Measurements from ENCODE around the gene MC5R.
"Not testable (repeated sequence)": the region's sequence is repeated elsewhere in the genome, so short reads cannot be mapped to it uniquely, and the experiment has no call there.

MC5R gene

DNA sequence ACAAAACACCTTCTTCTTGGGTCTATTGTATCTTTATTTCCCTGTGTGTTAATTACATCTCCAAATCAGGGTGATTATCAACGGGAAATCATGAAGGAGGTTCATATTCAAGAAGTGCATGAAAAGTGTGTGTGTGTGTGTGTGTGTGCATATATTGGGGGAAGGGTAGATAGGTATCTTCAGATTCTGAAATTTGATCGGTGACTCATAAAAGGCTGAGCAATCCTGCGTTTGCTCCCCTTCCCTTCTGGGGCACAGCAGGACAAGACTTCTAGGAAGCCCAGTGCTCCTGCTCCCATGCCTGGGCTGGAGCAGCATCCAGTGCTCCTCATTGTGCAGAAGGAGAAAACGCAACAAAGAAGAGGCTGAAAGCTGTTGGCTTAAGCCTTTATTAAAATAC is 25.8 kb downstream of the MC5R start:
- DNase-seq (ENCODE audit: low read depth in 2 of 2) = no peak

DNA sequence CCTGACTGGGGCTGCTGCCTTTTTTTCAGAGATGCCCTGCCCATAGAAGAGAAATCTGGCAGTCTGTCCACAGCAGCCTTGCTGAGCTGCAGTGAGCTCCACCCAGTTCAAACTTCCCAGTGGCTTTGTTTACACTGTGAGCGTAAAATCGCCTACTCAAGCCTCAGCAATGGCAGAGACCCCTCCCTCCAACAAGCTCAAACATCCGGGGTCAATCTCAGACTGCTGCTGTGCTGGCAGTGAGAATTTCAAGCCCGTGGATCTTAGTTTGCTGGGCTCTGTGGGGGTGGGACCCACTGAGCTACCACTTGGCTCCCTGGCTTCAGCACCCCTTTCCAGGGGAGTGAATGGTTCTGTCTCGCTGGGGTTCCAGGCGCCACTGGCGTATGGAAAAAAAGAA is 38.9 kb downstream of the MC5R start:
- DNase-seq (ENCODE audit: low read depth in 2 of 2) = not testable (repeated sequence)

DNA sequence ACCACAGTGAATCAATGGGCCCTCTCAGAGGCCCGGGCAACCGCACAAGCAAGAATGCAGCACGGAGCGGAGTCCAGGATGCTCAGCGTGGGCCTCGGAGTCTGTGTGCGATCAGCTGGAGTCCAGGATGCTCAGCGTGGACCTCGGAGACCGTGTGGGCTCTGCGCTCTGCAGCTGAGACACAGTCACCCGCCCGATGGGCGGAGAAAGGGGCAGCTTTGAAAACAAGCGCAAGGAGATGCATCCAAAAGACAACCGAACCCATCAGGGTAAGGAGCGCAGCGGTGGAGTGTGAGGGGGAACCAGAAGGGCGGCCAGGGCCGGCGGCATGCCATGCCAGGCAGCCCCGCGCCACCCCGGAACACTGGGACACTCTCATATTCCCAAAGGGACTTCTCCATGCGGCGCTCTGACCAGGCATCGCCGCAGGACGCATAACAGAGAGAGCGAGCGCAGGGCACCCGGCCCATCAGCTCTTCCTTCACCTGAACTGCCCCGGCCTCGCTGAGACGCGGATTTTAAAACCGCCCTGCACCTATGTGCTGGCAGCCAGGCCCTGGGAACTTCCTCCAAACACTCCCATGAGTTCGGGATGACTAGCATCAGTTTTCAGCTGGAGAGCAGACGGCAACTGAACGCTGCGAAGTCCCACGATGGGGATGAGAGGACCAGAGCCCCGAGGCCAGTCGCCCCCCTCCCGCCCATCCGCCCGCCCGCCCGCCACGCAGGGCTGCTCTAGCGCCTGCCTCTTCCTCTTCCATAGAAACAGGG is 44.7 kb downstream of the MC5R start:
- no peak for DNase-seq (ENCODE audit: low read depth in 2 of 2)

DNA sequence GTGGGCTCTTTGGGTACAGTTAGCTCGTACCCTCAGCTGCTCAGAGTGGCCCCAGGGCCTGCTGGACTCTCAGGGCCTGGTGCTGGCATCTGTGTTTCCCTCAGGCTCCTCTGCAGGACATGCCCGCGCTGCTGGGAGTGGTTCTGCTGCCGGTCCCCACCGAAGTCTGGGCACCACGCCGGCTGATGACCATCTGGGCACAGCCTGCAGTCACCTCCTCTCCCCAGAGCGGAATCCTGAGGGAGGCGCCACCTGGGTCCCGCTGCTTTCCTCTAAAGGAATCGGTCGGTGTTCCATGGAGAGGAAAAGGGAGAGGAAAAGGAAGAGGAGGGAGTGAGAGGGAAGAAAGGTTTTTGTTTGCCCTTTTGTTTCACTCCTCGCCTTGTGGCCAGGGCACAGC is 47.8 kb downstream of the MC5R start:
- no peak for DNase-seq (ENCODE audit: low read depth in 2 of 2)

DNA sequence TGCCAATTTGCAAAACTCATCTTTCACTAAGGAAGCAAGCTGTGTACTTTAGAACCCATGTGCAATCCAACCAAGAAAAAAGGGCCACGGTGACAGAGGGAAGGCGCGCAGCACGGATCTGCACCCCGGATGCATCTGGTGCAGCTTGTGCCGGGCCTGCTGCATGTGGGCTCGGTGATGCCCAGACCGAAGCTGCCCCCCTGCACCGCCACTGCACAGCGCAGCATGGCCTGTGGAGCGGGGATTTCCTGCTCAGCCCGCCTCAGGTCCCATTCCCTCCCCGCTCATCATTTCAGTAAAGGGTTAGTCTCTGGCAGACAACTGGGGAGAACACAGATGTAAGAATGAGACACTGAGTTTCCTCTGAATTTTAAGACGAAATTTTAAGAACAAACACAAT is 48.4 kb downstream of the MC5R start:
- DNase-seq (ENCODE audit: low read depth in 2 of 2) = no peak

DNA sequence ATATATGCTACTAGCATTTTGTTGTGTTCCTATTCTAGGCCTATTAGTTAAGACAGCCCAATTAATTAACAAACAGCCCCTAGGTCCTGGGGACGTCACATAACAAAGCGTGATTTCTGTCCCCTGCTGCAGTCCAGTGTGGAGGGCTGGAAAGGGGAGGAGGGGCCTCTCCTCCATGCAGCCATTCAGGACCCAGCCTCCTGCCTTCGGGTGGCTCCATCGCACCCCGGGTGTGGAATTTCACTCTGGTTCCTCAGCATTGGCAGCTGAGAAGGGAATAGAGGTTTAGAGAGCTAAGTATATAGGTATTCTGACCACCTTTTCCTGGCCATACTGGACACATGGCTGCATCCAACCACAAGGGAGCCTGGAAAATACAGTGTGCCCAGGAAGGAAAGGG is 49.0 kb downstream of the MC5R start:
- no peak for DNase-seq (ENCODE audit: low read depth in 2 of 2)

DNA sequence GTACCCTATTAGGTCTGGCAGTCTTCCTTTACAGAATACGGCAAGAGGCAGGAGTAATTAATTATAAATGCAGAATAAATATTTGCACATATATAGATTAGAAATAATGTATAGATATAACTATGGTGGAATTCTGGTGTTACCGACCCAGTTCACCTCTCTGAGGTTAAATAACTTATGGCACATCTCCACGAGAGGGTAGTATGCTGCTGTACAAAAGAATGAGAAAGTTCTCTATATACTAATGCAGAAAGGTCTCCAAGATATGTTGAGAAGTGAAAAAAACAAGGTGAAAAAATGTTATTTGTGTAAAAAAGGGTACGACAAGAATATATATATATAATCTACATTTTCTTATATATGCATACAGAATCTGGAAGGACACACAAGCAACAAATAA is 50.6 kb downstream of the MC5R start:
- DNase-seq (ENCODE audit: low read depth in 2 of 2) = no peak

Data from activated CD4-positive, alpha-beta T cell treated with anti-CD3 and anti-CD28 coated beads for 24 hours (primary cell).